AG09319 (cell line): ENCODE results near the gene HSF2.
"Not testable (repeated sequence)": the region's sequence is repeated elsewhere in the genome, so short reads cannot be mapped to it uniquely, and the experiment has no call there.

Source experiments
- DNase-seq: peaks from one replicate; pipeline ENCODE4 v3.0.0-alpha.2; 2010; ENCODE audit warnings: low read depth; ENCODE audit errors: extremely low read depth
- TF ChIP-seq, protein P1 (sequence below): IDR thresholded peaks from 2 replicates; pipeline ENCODE4 v1.5.1; 2011; ENCODE audit warnings: low read depth, mild to moderate bottlenecking, inconsistent platforms, low read length, moderate library complexity

The HSF2 gene

DNA sequence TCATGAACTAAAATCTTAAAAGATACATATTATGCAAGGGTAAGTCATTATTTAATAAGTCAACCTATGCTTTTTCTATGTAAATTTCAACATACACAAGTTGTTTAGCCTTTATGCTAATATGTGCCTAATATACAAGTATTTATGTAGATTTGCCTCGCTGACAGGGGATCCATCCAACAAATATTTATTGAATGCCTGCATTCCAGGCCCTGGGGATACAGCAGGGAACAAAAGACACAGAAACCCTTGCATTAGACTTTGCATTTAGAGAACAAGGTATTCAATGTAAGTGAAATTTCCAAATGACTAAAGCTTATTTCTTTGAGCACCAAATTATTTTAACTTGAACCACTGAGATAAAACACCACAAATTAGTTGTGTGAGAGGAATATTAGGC lies 53.1 kb downstream of the HSF2 start:
- DNase-seq: no peak
- TF ChIP-seq, protein P1, sequence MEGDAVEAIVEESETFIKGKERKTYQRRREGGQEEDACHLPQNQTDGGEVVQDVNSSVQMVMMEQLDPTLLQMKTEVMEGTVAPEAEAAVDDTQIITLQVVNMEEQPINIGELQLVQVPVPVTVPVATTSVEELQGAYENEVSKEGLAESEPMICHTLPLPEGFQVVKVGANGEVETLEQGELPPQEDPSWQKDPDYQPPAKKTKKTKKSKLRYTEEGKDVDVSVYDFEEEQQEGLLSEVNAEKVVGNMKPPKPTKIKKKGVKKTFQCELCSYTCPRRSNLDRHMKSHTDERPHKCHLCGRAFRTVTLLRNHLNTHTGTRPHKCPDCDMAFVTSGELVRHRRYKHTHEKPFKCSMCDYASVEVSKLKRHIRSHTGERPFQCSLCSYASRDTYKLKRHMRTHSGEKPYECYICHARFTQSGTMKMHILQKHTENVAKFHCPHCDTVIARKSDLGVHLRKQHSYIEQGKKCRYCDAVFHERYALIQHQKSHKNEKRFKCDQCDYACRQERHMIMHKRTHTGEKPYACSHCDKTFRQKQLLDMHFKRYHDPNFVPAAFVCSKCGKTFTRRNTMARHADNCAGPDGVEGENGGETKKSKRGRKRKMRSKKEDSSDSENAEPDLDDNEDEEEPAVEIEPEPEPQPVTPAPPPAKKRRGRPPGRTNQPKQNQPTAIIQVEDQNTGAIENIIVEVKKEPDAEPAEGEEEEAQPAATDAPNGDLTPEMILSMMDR: no peak

DNA sequence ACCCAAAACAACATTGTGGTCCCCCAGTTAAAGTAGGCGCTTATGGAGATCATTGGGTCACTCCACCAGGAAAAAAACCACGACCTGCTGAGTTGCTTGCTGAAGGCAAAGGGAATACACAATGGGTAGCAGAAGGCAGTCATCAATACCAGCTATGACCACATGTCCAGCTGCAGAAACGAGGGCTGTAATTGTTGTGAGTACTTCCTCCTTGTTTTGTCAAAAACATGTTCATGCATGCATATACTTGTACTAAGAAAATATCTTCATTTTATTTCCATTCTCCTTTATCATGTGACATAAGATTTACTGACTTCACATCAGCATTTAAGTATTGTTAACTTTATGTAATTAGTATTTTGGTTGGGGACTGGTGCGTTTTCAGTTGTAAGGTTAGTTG lies 55.2 kb downstream of the HSF2 start:
- TF ChIP-seq, protein P1: no peak
- no peak for DNase-seq

DNA sequence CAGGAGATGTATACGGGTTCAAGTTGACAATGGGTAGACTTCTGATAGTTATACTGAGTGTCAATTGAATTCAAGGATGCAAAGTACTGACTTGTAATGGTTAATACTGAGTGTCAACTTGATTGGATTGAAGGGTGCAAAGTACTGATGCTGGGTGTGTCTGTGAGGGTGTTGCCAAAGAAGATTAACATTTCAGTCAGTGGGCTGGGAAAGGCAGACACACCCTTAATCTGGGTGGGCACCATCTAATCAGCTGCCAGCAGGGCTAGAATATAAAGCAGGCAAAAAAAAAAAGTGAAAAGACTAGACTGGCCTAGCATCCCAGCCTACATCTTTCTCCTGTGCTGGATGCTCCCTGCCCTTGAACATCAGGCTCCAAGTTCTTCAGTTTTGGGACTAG lies 55.7 kb downstream of the HSF2 start:
- not testable (repeated sequence) for DNase-seq

DNA sequence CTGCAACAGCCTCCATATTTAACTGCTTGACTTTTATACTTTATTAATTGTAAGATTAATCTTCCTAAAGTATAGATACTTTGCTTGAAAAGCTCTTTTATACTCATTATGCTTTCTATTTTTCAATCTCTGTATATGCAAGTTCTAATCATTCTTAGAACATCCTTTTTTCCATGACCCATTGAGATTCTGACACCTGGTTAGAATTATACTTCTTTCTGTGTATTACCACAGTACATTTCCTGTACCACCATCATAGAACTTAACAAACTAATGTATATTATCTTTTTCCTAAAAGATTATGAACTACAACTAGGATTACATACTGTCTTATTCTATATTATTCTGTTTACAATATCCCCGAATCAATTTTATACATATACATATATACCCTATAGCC lies 58.6 kb downstream of the HSF2 start:
- TF ChIP-seq, protein P1: no peak
- DNase-seq: no peak

DNA sequence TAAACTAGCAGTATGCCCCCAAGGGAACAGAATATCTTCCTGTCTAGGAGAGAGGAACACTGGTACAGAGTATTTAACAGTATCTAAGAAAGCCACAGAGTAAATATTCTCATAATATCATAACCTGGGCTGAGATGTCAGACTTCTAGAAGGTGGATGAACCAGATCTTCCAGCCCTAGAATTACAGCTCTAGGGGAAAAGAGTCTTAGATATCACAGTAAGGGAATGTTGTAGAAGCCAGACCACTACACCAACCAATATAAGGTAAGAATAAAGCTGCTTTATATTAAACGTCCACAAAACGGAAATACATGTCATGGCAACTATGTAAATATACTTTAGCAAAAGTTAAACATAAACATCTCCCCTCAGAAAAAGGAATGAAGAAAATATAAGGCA lies 59.8 kb downstream of the HSF2 start:
- DNase-seq: no peak
- TF ChIP-seq, protein P1: no peak

DNA sequence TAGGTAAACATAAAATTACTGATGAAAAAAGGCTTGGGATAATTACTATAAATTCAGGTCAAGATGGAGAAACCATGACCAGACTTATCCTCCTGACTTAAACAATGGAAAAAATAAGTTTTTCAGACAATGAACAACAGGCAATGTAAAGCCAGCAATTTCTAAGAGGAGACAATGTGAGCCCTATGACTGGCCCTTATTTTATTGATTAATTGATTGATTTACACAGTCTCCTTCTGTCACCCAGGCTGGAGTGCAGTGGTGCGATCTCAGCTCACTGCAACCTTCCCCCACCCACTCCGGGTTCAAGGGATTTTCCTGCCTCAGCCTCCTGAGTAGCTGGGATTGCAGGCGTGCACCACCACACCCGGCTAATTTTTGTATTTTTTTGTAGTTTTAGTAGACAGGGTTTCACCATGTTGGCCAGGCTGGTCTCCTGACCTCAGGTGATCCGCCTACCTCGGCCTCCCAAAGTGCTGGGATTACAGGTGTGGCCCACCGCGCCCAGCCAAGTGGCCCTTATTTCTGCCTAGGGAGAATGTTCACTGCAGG lies 60.5 kb downstream of the HSF2 start:
- DNase-seq: not testable (repeated sequence)

DNA sequence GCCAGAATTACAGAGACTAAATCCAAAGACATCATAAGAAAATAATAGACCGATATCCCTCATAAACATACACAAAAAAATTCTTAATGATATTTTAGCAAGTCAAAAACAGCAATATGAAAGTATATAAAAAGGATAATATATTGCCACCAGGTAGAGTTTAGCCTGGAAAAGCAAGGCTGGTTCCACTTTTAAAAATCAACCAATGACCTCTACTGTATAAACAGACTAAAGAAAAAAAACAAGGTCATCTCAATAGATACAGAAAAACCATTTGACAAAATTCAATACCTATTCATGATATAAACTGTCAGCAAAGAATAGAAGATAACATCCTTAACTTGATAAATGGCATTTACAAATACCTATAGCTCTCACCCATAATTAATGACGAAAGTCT lies 62.4 kb downstream of the HSF2 start:
- TF ChIP-seq, protein P1: no peak
- no peak for DNase-seq

DNA sequence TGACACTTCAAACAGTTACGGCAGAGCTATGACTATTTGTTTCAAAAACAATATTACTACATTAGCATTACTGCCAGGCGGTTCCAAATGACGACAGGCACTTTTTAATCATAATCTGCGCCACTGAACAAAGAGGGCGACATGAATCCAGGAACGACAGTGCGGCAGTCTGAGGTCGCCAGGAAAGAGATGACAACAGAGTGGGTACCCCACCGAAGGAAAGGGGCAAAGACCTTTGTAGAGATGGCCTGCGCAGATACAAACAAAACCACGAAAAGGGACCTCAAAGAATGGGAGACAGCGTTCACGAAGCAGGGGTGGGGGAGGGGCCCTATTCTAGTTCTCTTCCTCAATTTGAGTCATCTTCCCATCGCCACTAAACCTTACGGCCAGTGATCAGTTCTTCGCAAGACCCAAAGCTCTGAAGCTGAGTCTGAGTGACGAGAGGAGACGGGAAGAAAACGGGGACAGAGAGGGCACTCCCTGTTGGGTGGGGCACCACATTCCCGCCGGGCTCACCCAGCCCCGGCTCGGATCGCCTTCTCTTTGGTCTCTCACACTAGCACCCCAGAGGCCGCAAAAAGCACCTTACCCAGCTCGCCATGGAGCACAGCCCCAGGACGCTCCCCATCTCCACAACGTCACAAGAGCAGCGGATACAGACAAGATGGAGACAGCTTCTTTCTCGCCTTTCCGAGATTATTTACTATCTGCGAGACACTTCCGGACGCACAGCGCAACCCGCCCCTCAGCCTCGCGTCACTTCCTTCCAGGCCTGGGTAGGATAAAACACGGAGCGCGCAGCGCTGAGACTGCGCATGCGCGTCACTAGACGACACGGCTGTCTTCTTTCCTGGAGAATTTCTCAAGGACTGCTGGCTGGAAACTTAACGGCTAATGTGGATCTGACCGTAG lies 71.9 kb downstream of the HSF2 start, which contains the start of gene SERINC1:
SERINC1 (minus strand) TSS at position 701 of the 915 bp plus-strand sequence; CDS start at position 631, 70 bp downstream.
- DNase-seq: peak; percentile 89

More for the DNA sequence above, 71.9 kb downstream of the HSF2 start, which contains the start of gene SERINC1:
- TF ChIP-seq, protein P1: no peak
